SK-N-SH (cell line): ENCODE results near the gene SERPINB10. TPM values are rescaled to one million over a fixed set of nuclear protein-coding genes. Genes with fewer than 3 reads are reported as not detected.

Experiments
- CTCF ChIA-PET: fragments of 300-600, 350-600 bp; formaldehyde crosslinking; extraction: SDS; loops from one replicate; lab custom pipeline; 2021; lab: Yijun Ruan, JAX
- POLR2A ChIA-PET: fragments of 350-600 bp; sonication (Branson Sonifier 250); formaldehyde crosslinking; extraction: SDS; loops from one replicate; lab custom pipeline; 2020; ENCODE audit warnings: antibody characterized with exemption, inconsistent platforms; lab: Yijun Ruan, JAX
- DNase-seq: peaks from one replicate; pipeline ENCODE4 v3.0.0; 2012
- H2AFZ ChIP-seq: fragments of 200-600 bp; sonication (generic); 2 replicates; pipeline ENCODE4 v1.8.1; 2016; ENCODE audit warnings: antibody characterized with exemption, mild to moderate bottlenecking, low read depth
- H3F3A ChIP-seq: fragments of 200-600 bp; sonication (generic); replicated peaks from 2 replicates; pipeline ENCODE3; 2016; ENCODE audit warnings: antibody characterized with exemption, mild to moderate bottlenecking; ENCODE audit not compliant: insufficient read depth
- H3K27ac ChIP-seq, 2 experiments: fragments of 200-500 bp in 1 of 2; fragments of 200-600 bp in 1 of 2; sonication (Bioruptor generic) in 1 of 2; sonication (generic), shearing (Covaris generic) in 1 of 2; 2 replicates each; pipeline versions ENCODE4 v1.5.1 to v1.6.1; 2014 to 2016; ENCODE audit warnings: low read depth in 2 of 2, inconsistent platforms in 1 of 2, low read length in 1 of 2, mild to moderate bottlenecking in 1 of 2, mixed read lengths in 1 of 2
- H3K27me3 ChIP-seq: fragments of 200-600 bp; sonication (generic), shearing (Covaris generic); 2 replicates; pipeline ENCODE4 v1.6.1; 2016; ENCODE audit warnings: mixed run types; ENCODE audit not compliant: insufficient read depth
- H3K36me3 ChIP-seq, 2 experiments: fragments of 200-500 bp in 1 of 2; fragments of 200-600 bp in 1 of 2; sonication (Bioruptor generic) in 1 of 2; sonication (generic) in 1 of 2; replicated peaks in 1 of 2; 2 replicates each; pipeline versions ENCODE3 to v1.5.1; 2014 to 2016; ENCODE audit warnings: low read length in 1 of 2, mild to moderate bottlenecking in 1 of 2; ENCODE audit not compliant: insufficient read depth in 2 of 2, control insufficient read depth in 1 of 2
- H3K4me1 ChIP-seq, 2 experiments: fragments of 200-500 bp in 1 of 2; fragments of 200-600 bp in 1 of 2; sonication (Bioruptor generic) in 1 of 2; sonication (generic), shearing (Covaris generic) in 1 of 2; 2 replicates each; pipeline versions ENCODE4 v1.5.1 to v1.6.1; 2014 to 2016; ENCODE audit warnings: low read depth in 1 of 2, low read length in 1 of 2, mixed run types in 1 of 2; ENCODE audit not compliant: insufficient read depth in 2 of 2, control insufficient read depth in 1 of 2
- H3K4me2 ChIP-seq: fragments of 200-600 bp; sonication (generic), shearing (Covaris generic); 2 replicates; pipeline ENCODE4 v1.6.1; 2017; ENCODE audit warnings: mixed run types
- H3K4me3 ChIP-seq, 2 experiments: fragments of 200-500 bp in 1 of 2; fragments of 200-600 bp in 1 of 2; sonication (Bioruptor generic) in 1 of 2; sonication (generic), shearing (Covaris generic) in 1 of 2; 2 replicates each; pipeline versions ENCODE4 v1.5.1 to v1.8.1; 2014 to 2016; ENCODE audit warnings: low read depth in 2 of 2, inconsistent platforms in 1 of 2, low read length in 1 of 2, mild to moderate bottlenecking in 1 of 2, mixed read lengths in 1 of 2, moderate library complexity in 1 of 2
- H3K79me2 ChIP-seq: fragments of 200-600 bp; sonication (generic); 2 replicates; pipeline ENCODE4 v1.8.1; 2017; ENCODE audit warnings: mild to moderate bottlenecking; ENCODE audit not compliant: insufficient read depth
- H3K9ac ChIP-seq: fragments of 200-600 bp; sonication (generic); 2 replicates; pipeline ENCODE4 v1.6.1; 2017; ENCODE audit warnings: mixed run types
- H3K9me2 ChIP-seq: fragments of 200-600 bp; sonication (generic); 2 replicates; pipeline ENCODE4 v1.6.1; 2017; ENCODE audit warnings: mixed run types
- H3K9me3 ChIP-seq: fragments of 200-600 bp; sonication (generic); 2 replicates; pipeline ENCODE4 v1.6.1; 2017; ENCODE audit warnings: mixed run types, mild to moderate bottlenecking, moderate library complexity
- H4K20me1 ChIP-seq: fragments of 200-600 bp; sonication (generic); 2 replicates; pipeline ENCODE4 v1.6.1; 2017; ENCODE audit warnings: mild to moderate bottlenecking, mixed run types; ENCODE audit not compliant: insufficient read depth
- CTCF ChIP-seq: fragments of 200-600 bp; sonication (generic); IDR thresholded peaks from 2 replicates; pipeline ENCODE4 v1.6.1; 2017; ENCODE audit warnings: antibody characterized with exemption, mild to moderate bottlenecking, moderate library complexity
- ELF1 ChIP-seq: IDR thresholded peaks from 2 replicates; pipeline ENCODE4 v1.4.0; 2012
- EP300 ChIP-seq, 2 experiments: IDR thresholded peaks; 2 replicates each; pipeline versions ENCODE4 v1.4.0 to v1.6.1; 2012; ENCODE audit warnings: borderline replicate concordance in 1 of 2, low read depth in 1 of 2, low read length in 1 of 2
- FOSL2 ChIP-seq: IDR thresholded peaks from 2 replicates; pipeline ENCODE4 v1.4.0; 2012; ENCODE audit warnings: low read depth, mild to moderate bottlenecking, moderate library complexity, borderline replicate concordance
- FOXM1 ChIP-seq: IDR thresholded peaks from 2 replicates; pipeline ENCODE4 v1.4.0; 2012; ENCODE audit warnings: low read depth, mild to moderate bottlenecking
- GATA2 ChIP-seq: sonication (generic); formaldehyde crosslinking; IDR thresholded peaks from 2 replicates; pipeline ENCODE4 v1.5.0; 2020; ENCODE audit warnings: mild to moderate bottlenecking, missing genetic modification reagents
- JUND ChIP-seq: IDR thresholded peaks from 2 replicates; pipeline ENCODE4 v1.4.0; 2012
- MAX ChIP-seq: IDR thresholded peaks from 2 replicates; pipeline ENCODE4 v1.4.0; 2012; ENCODE audit warnings: low read depth
- MEF2A ChIP-seq: IDR thresholded peaks from 2 replicates; pipeline ENCODE4 v1.4.0; 2012; ENCODE audit warnings: low read depth, borderline replicate concordance
- MXI1 ChIP-seq: IDR thresholded peaks from 2 replicates; pipeline ENCODE4 v1.6.1; 2012; ENCODE audit warnings: mild to moderate bottlenecking, low read depth, low read length, improper control_type of control experiment
- NRF1 ChIP-seq: IDR thresholded peaks from 2 replicates; pipeline ENCODE4 v1.6.1; 2012; ENCODE audit warnings: low read depth, mild to moderate bottlenecking, low read length
- PBX3 ChIP-seq: IDR thresholded peaks from 2 replicates; pipeline ENCODE4; 2012
- RFX5 ChIP-seq: IDR thresholded peaks from 2 replicates; pipeline ENCODE4 v1.6.1; 2012; ENCODE audit warnings: mild to moderate bottlenecking, improper control_type of control experiment, low read length
- TAF1 ChIP-seq: IDR thresholded peaks from 2 replicates; pipeline ENCODE4 v1.6.1; 2012; ENCODE audit warnings: low read depth, mild to moderate bottlenecking, low read length, moderate library complexity, borderline replicate concordance
- TCF12 ChIP-seq: IDR thresholded peaks from 2 replicates; pipeline ENCODE4 v1.4.0; 2012
- USF1 ChIP-seq: IDR thresholded peaks from 2 replicates; pipeline ENCODE4 v1.4.0; 2012; ENCODE audit warnings: low read depth, borderline replicate concordance
- WGBS: methylation state at CpG from one replicate; pipeline ENCODE4 v1.1.6; 2017; ENCODE audit warnings: low lambda C conversion rate; 5-methylcytosine and 5-hydroxymethylcytosine counted together
- polyA plus RNA-seq, 3 experiments: library from polyadenylated mRNA; depleted of rRNA; stranded (reverse); fragments of >200 nt; gene quantifications; 2 replicates each; pipeline ENCODE4 v1.2.3, GENCODE V29; 2012

Gene SERPINB10
- polyA plus RNA-seq, 1 of the 3 experiments (the other 2 are of a cell fraction) = 0.10 TPM

- CTCF ChIA-PET = interaction anchor here (1.1 kb wide), 1 partner anchor 364 kb away, joined by 3 read pairs; no protein-coding TSS in a partner anchor
- no peak overlapping the region for H3K9ac ChIP-seq
- 42% methylated on average over 8 of the region's 8 CpGs for WGBS
- H3K36me3 ChIP-seq = no peaks in the 10 kb centered on the region
- H4K20me1 ChIP-seq = no peaks in the 10 kb centered on the region
- no peaks in the 10 kb centered on the region for H3K79me2 ChIP-seq
- no peak overlapping the region for H3K27ac ChIP-seq
- POLR2A ChIA-PET = no interaction called here
- no peaks in the 10 kb centered on the region for H3K9me2 ChIP-seq
- DNase-seq = no peak
- no peak overlapping the region for H3K4me3 ChIP-seq
- TF ChIP-seq TCF12 (peak; percentile 36), EP300 (IDR thresholded peaks at IDR 0.05; ENCODE audit: borderline replicate concordance in 1 of 2, low read depth in 1 of 2, low read length in 1 of 2) (peak in 1 of 2 experiments; percentile 24; a peak in 1 of 4 replicates), PBX3 (peak; percentile 54), GATA2 (no peak), NRF1 (no peak), CTCF (no peak), FOSL2 (peak; percentile 60; the same call in 1 of the 2 replicates), JUND (peak; percentile 48)
- peaks cover 10% of the 10 kb centered on the region; the same call in 1 of the 2 replicates for H3K27me3 ChIP-seq
- no peak overlapping the region for H3K4me2 ChIP-seq
- peak overlapping the region; percentile 9; the same call in 1 of the 2 replicates for H2AFZ ChIP-seq
- H3K4me1 ChIP-seq = no peaks in the 10 kb centered on the region; a peak in 3 of 4 replicates
- H3K9me3 ChIP-seq = no peaks in the 10 kb centered on the region
- no peaks in the 10 kb centered on the region for H3F3A ChIP-seq
These were observed 25.2 kb upstream of the SERPINB10 start for GRCh38 chr18:63882333-63883141.

GRCh38 chr18:63883617-63884016, 24.1 kb upstream of the SERPINB10 start:
- DNase-seq = no peak
- TF ChIP-seq MXI1 (no peak), MEF2A (no peak), TAF1 (no peak), FOSL2 (no peak), RFX5 (no peak), MAX (no peak), TCF12 (no peak), ELF1 (no peak), FOXM1 (no peak), USF1 (no peak)

More at GRCh38 chr18:63883617-63884016, 24.1 kb upstream of the SERPINB10 start:
- Histone ChIP-seq H3K79me2 (no peaks in the 10 kb centered on the region), H3K27me3 (peaks cover 11% of the 10 kb centered on the region; the same call in 1 of the 2 replicates), H3K27ac (no peak overlapping the region), H3K4me3 (no peak overlapping the region), H4K20me1 (no peaks in the 10 kb centered on the region), H3K9me2 (no peaks in the 10 kb centered on the region), H2AFZ (no peak overlapping the region), H3K4me1 (no peaks in the 10 kb centered on the region; a peak in 3 of 4 replicates), H3K36me3 (no peaks in the 10 kb centered on the region), H3K4me2 (no peak overlapping the region), H3F3A (no peaks in the 10 kb centered on the region), H3K9ac (no peak overlapping the region), H3K9me3 (no peaks in the 10 kb centered on the region)
- ChIA-PET POLR2A (no interaction called here), CTCF (interaction anchor here (1.2 kb wide), 1 partner anchor 372 kb away, joined by 3 read pairs; no protein-coding TSS in a partner anchor)
